SIG-M5 (cell line): Measurements from ENCODE around the gene PCDHGA4.
"Not testable (repeated sequence)": the region's sequence is repeated elsewhere in the genome, so short reads cannot be mapped to it uniquely, and the experiment has no call there.

Experiments used
- DNase-seq: peaks from one replicate; lab custom pipeline; 2025; lab: John Stamatoyannopoulos, UW

PCDHGA4 gene

GRCh38 chr5:141349917-141350619 is 4.8 kb upstream of the PCDHGA4 start, which contains the start of gene PCDHGB1:
Gene PCDHGB1 (plus strand): TSS chr5:141350099. CDS start chr5:141350261, 162 bp downstream.
- DNase-seq: no peak

GRCh38 chr5:141351591-141351990 is 3.2 kb upstream of the PCDHGA4 start:
- no peak for DNase-seq

GRCh38 chr5:141355641-141356040 is 820 bp downstream of the PCDHGA4 start:
- DNase-seq: no peak

GRCh38 chr5:141356133-141356532 is 1.3 kb downstream of the PCDHGA4 start:
- DNase-seq: no peak

GRCh38 chr5:141356950-141357349 is 2.1 kb downstream of the PCDHGA4 start:
- DNase-seq: no peak

GRCh38 chr5:141359790-141360426 is 5.1 kb downstream of the PCDHGA4 start, which contains the start of gene PCDHGB2:
Gene PCDHGB2 (plus strand): TSS chr5:141359994. CDS start chr5:141360136, 142 bp downstream.
- DNase-seq: no peak

GRCh38 chr5:141360685-141361084 is 5.9 kb downstream of the PCDHGA4 start:
- DNase-seq: no peak

GRCh38 chr5:141362719-141363118 is 7.9 kb downstream of the PCDHGA4 start:
- DNase-seq: no peak

GRCh38 chr5:141363952-141364660 is 9.3 kb downstream of the PCDHGA4 start, which contains the start of gene PCDHGA5:
Gene PCDHGA5 (plus strand): TSS chr5:141364162. CDS start chr5:141364331, 169 bp downstream.
- no peak for DNase-seq

- no peak for DNase-seq
These were observed 11.4 kb downstream of the PCDHGA4 start for GRCh38 chr5:141366016-141366896.

GRCh38 chr5:141369994-141370848 is 15.4 kb downstream of the PCDHGA4 start, which contains the start of gene PCDHGB3:
Gene PCDHGB3 (plus strand): TSS chr5:141370242. CDS start chr5:141370395, 153 bp downstream.
- no peak for DNase-seq

GRCh38 chr5:141371572-141372475 is 17.0 kb downstream of the PCDHGA4 start:
- DNase-seq: no peak

GRCh38 chr5:141373673-141374317 is 19.0 kb downstream of the PCDHGA4 start, which contains the start of gene PCDHGA6:
Gene PCDHGA6 (plus strand): TSS chr5:141373891. CDS start chr5:141374084, 193 bp downstream.
- no peak for DNase-seq

- no peak for DNase-seq
These were observed 19.8 kb downstream of the PCDHGA4 start for GRCh38 chr5:141374627-141375026.

GRCh38 chr5:141375444-141376155 is 20.8 kb downstream of the PCDHGA4 start:
- DNase-seq: not testable (repeated sequence)

GRCh38 chr5:141382469-141383294 is 27.9 kb downstream of the PCDHGA4 start, which contains the start of gene PCDHGA7:
Gene PCDHGA7 (plus strand): TSS chr5:141382742. CDS start chr5:141382900, 158 bp downstream.
- DNase-seq: no peak

GRCh38 chr5:141383345-141383744 is 28.5 kb downstream of the PCDHGA4 start:
- no peak for DNase-seq
